Heart left ventricle (tissue), 13 donors: Measurements from ENCODE around the gene OR51V1.

Source experiments
- CTCF ChIP-seq, 12 donors: fragments of 200-600 bp; sonication (generic) in 4 of 12; IDR thresholded peaks; one replicate each; pipeline versions ENCODE4 v1.5.0 to v1.8.0; 2018 to 2022; ENCODE audit warnings: antibody characterized with exemption in 12 of 12, mild to moderate bottlenecking in 5 of 12
- POLR2A ChIP-seq, 2 donors: fragments of 450-650 bp; IDR thresholded peaks; one replicate each; pipeline ENCODE4 v1.6.1; 2017; ENCODE audit warnings: antibody characterized with exemption in 2 of 2, mild to moderate bottlenecking in 2 of 2, moderate library complexity in 2 of 2
- donor health status: ischemic (EF 13 %, LVEDD 7.1; RV severe dilation, severe dysfunction).
- donor health status: DM: no; HTN: yes; CAD: no.
- donor health status: DM: no; HTN: no; CAD: no.
- donor health status: ischemic (EF 25% LVEDD 6.9; RV normal size, moderate dysfunction).
- donor health status: ischemic (EF 25% LVEDD 5.7; RV mildly dilated, moderate dysfunction).
- donor health status: ischemic (EF 35%, LVEDD 5.7; RV mildly dilated, moderate dysfunction).
- donor health status: nonischemic (EF 11% LVEDD 7.7; RV severe dilation, severe dysfunction).
- donor health status: DM: yes; HTN: yes; CAD: no.
- donor health status: PGD.
- donor health status: ischemic (EF 29% LVEDD 5.4; RV normal size, mild dysfunction).
- donor health status: nonischemic (EF 23%, LVEDD 6.1; RV moderate dilation, normal function).

- TF ChIP-seq CTCF (IDR thresholded peaks at IDR 0.05) (no peak), POLR2A (IDR thresholded peaks at IDR 0.05) (no peak)
Observed at GRCh38 chr11:5159806-5160205, 40.7 kb downstream of the OR51V1 start.
